GM18502 (cell line): ENCODE results near the gene NOX3.
A peak's percentile ranks its signal among the peaks of the same experiment; 100 is the strongest.
"Not testable (repeated sequence)": the region's sequence is repeated elsewhere in the genome, so short reads cannot be mapped to it uniquely, and the experiment has no call there.

ENCODE experiments used
- ATAC-seq: cut with Tn5 transposase; IDR thresholded peaks from one replicate; pipeline ENCODE4 v1.9.1; 2021; ENCODE audit warnings: mild to moderate bottlenecking; ENCODE audit not compliant: unreplicated experiment, poor library complexity

The NOX3 gene

GRCh38 chr6:155455766-155456165, at the start of gene NOX3:
Gene NOX3, minus strand, starts transcription at chr6:155455839. Its CDS starts 39 bp downstream, at chr6:155455800.
- ATAC-seq, result no peak

- no peak for ATAC-seq
Observed at GRCh38 chr6:155504848-155505607, 49.4 kb upstream of the NOX3 start.

GRCh38 chr6:155502393-155502792, 46.8 kb upstream of the NOX3 start:
- no peak for ATAC-seq

- no peak for ATAC-seq
Observed at GRCh38 chr6:155499574-155499973, 43.9 kb upstream of the NOX3 start.

- ATAC-seq, result no peak
Observed at GRCh38 chr6:155498370-155498769, 42.7 kb upstream of the NOX3 start.

GRCh38 chr6:155497273-155497672, 41.6 kb upstream of the NOX3 start:
- no peak for ATAC-seq

GRCh38 chr6:155495011-155495768, 39.6 kb upstream of the NOX3 start:
- ATAC-seq, result no peak

GRCh38 chr6:155493694-155494143, 38.1 kb upstream of the NOX3 start:
- peak; percentile 100 for ATAC-seq

GRCh38 chr6:155493026-155493693, 37.5 kb upstream of the NOX3 start:
- peak; percentile 41 for ATAC-seq

- ATAC-seq, result no peak
Observed at GRCh38 chr6:155492061-155492735, 36.6 kb upstream of the NOX3 start.

GRCh38 chr6:155491421-155491820, 35.8 kb upstream of the NOX3 start:
- no peak for ATAC-seq

- not testable (repeated sequence) for ATAC-seq
Observed at GRCh38 chr6:155488197-155488596, 32.6 kb upstream of the NOX3 start.

- ATAC-seq, result no peak
Observed at GRCh38 chr6:155487371-155488130, 31.9 kb upstream of the NOX3 start.

- ATAC-seq, result no peak
Observed at GRCh38 chr6:155486721-155487294, 31.2 kb upstream of the NOX3 start.

- no peak for ATAC-seq
Observed at GRCh38 chr6:155485756-155486155, 30.1 kb upstream of the NOX3 start.

- ATAC-seq, result no peak
Observed at GRCh38 chr6:155483858-155484257, 28.2 kb upstream of the NOX3 start.

GRCh38 chr6:155481215-155481614, 25.6 kb upstream of the NOX3 start:
- ATAC-seq, result no peak

GRCh38 chr6:155473741-155474140, 18.1 kb upstream of the NOX3 start:
- no peak for ATAC-seq

- no peak for ATAC-seq
Observed at GRCh38 chr6:155472886-155473285, 17.2 kb upstream of the NOX3 start.
